22Rv1 (cell line): Measurements from ENCODE around the gene ATOH8.
A peak's percentile ranks its signal among the peaks of the same experiment; 100 is the strongest.

Experiments used
- ZFX ChIP-seq: fragments of 450-650 bp; IDR thresholded peaks from 2 replicates; pipeline ENCODE4 v1.6.1; 2017; ENCODE audit warnings: antibody characterized with exemption, borderline replicate concordance
- TF ChIP-seq, protein P1 (sequence below): fragments of 450-650 bp; IDR thresholded peaks from 2 replicates; pipeline ENCODE4 v1.5.1; 2017; ENCODE audit warnings: mild to moderate bottlenecking

DNA sequence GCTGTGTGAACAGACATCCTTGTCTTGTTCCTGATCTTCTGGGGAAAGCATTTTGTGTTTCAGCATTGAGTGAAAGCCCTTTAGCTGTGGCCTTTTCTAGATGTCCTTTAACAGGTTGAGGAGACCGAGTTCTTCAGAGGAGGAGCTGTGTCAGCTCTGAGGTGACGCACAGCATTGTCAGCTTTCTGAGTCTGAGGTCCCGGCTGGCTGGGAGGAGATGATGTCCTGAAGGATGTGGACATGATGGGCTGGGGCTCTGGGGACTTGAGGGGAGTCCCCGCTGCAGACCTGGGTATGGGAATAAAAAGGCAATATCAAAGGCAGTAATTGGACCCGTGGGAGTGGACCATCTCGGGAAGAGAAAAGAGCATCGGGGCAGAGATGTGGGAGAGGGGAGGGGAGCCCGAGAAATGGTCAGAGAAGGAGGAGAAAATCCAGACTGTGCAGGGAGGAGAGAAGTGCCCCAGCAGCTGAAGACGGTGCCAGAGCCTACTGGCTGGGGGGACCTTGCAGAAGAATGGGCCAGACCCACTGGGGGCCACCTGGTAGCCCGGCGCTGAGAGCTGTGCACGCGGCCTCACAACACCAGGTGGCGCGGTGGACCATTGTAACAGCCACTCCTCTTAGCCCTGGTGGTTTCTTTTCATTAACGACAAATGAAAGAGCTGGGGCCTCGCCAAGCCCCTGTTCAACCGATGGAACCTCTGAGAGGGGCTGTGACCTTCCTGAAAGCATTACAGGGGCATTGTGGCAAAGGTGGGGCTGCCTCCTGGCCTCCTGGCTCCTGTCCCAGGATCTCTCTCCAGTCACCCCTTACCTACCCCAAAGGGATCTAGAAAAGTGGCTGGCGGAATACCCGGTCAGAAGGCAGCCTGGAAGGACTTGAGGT, 73.4 kb downstream of the ATOH8 start:
- TF ChIP-seq, protein P1, sequence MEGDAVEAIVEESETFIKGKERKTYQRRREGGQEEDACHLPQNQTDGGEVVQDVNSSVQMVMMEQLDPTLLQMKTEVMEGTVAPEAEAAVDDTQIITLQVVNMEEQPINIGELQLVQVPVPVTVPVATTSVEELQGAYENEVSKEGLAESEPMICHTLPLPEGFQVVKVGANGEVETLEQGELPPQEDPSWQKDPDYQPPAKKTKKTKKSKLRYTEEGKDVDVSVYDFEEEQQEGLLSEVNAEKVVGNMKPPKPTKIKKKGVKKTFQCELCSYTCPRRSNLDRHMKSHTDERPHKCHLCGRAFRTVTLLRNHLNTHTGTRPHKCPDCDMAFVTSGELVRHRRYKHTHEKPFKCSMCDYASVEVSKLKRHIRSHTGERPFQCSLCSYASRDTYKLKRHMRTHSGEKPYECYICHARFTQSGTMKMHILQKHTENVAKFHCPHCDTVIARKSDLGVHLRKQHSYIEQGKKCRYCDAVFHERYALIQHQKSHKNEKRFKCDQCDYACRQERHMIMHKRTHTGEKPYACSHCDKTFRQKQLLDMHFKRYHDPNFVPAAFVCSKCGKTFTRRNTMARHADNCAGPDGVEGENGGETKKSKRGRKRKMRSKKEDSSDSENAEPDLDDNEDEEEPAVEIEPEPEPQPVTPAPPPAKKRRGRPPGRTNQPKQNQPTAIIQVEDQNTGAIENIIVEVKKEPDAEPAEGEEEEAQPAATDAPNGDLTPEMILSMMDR, result peak; percentile 88
- no peak for TF ChIP-seq ZFX
